ENCODE measurements around the gene STRAP. TPM values are rescaled to one million over a fixed set of nuclear protein-coding genes. Genes with fewer than 3 reads are reported as not detected.

Gene STRAP
- total and polyA plus RNA-seq, 9 of the 15 experiments (the other 6 are each of a cell fraction or from before 2014, with no cell fraction given): 58.5 to 134 (median 89.5) TPM

DNA sequence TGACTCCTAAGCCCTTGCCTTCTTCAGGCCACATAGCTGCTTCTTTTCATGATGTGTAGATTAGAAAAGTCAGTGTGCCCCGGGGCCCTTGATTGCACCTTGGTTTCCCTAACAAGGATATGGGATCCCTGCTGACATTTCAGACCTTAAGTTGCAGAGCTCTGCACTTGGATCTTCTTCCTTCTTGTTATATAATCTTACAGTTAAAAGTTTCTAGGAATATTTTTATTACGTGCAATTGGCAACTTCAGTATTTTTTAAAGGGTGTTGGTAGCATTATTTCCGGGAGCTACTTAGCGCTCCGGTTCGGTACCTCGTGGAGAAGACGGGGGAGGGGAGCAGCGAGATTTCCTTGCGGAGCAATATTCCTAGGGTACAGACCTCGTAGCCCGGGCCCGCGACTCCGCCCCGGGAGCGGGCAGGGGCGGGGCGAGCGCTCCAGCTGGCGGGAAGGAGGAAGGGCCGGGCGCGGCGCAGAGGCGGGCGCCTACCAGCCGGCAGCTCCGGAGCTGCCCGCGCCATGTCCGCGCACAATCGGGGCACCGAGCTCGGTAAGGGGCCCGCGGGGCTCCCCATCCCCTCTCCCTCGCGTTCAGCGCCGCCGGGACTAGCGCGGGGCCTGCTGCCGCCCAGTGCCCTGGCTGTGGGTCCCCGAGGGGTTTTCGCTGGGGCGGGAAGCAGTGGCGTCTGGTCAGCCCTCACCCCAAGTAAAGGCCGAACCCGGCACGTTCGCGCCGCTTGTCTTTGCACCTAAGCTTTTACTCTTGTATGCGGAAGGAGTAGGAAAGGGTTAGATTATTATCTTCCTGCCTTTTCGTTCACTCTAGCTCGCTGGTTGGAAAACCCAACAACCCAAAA, 28.9 kb downstream of the STRAP start, which contains the start of gene DERA (continued):
- TF ChIP-seq, protein P1, sequence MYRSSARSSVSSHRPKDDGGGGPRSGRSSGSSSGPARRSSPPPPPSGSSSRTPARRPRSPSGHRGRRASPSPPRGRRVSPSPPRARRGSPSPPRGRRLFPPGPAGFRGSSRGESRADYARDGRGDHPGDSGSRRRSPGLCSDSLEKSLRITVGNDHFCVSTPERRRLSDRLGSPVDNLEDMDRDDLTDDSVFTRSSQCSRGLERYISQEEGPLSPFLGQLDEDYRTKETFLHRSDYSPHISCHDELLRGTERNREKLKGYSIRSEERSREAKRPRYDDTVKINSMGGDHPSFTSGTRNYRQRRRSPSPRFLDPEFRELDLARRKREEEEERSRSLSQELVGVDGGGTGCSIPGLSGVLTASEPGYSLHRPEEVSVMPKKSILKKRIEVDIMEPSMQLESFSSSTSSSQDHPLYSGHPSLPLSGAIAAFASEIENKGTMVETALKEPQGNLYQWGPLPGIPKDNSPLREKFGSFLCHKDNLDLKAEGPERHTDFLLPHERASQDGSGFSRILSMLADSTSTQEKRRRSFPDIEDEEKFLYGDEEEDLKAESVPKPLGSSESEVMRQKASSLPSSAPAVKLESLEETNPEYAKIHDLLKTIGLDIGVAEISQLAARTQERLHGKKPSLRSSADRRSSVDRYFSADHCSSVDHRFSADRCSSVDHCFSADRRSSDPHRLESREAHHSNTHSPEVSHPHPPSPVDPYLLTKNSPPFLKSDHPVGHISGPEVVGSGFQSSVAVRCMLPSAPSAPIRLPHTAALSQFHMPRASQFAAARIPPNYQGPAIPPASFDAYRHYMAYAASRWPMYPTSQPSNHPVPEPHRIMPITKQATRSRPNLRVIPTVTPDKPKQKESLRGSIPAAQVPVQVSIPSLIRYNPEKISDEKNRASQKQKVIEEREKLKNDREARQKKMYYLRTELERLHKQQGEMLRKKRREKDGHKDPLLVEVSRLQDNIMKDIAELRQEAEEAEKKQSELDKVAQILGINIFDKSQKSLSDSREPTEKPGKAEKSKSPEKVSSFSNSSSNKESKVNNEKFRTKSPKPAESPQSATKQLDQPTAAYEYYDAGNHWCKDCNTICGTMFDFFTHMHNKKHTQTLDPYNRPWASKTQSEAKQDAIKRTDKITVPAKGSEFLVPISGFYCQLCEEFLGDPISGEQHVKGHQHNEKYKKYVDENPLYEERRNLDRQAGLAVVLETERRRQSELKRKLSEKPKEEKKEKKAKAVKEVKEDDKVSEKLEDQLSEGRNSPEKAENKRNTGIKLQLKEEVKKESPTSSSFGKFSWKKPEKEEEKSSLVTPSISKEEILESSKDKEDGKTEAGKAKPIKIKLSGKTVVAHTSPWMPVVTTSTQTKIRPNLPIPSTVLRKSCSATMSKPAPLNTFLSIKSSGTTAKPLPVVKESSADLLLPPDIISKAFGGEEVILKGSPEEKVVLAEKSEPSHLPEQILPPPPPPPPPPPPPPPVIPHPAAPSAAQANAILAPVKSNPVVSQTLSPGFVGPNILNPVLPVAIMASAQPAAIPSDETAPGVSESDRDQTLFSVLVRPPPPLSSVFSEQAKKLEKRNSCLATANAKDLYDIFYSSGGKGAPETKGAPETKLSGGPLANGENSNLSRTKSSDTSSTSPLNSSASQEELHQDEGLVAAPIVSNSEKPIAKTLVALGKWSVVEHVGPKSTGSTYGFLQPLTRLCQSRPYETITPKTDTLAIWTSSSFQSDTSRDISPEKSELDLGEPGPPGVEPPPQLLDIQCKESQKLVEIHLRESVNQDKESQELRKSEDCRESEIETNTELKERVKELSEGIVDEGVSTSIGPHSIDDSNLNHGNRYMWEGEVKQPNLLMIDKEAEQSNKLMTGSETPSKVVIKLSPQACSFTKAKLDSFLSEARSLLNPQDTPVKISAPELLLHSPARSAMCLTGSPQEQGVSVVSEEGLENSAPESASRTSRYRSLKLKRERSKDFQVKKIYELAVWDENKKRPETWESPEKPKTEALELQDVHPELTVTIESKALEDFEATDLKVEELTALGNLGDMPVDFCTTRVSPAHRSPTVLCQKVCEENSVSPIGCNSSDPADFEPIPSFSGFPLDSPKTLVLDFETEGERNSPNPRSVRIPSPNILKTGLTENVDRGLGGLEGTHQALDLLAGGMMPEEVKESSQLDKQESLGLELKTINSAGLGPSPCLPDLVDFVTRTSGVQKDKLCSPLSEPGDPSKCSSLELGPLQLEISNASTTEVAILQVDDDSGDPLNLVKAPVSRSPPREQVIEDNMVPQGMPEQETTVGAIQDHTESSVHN (IDR thresholded peaks at IDR 0.05; ENCODE audit: borderline replicate concordance in 1 of 2, low read depth in 1 of 2): no peak
- TF ChIP-seq, protein P2, sequence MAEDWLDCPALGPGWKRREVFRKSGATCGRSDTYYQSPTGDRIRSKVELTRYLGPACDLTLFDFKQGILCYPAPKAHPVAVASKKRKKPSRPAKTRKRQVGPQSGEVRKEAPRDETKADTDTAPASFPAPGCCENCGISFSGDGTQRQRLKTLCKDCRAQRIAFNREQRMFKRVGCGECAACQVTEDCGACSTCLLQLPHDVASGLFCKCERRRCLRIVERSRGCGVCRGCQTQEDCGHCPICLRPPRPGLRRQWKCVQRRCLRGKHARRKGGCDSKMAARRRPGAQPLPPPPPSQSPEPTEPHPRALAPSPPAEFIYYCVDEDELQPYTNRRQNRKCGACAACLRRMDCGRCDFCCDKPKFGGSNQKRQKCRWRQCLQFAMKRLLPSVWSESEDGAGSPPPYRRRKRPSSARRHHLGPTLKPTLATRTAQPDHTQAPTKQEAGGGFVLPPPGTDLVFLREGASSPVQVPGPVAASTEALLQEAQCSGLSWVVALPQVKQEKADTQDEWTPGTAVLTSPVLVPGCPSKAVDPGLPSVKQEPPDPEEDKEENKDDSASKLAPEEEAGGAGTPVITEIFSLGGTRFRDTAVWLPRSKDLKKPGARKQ (CRISPR knock-in tag; IDR thresholded peaks at IDR 0.05): no peak
- no peak for TF ChIP-seq LARP7 (IDR thresholded peaks at IDR 0.05)
- peak; percentile 53; the same call in 1 of the 2 replicates for TF ChIP-seq CTBP1 (IDR thresholded peaks at IDR 0.05; ENCODE audit: borderline replicate concordance)
- TF ChIP-seq ZNF436 (CRISPR knock-in tag; IDR thresholded peaks at IDR 0.05): no peak
- no peak for TF ChIP-seq POLR3G (IDR thresholded peaks at IDR 0.05; ENCODE audit: extremely low read depth, insufficient read length, insufficient replicate concordance)
- no peak for TF ChIP-seq ETV5 (CRISPR knock-in tag; IDR thresholded peaks at IDR 0.05; ENCODE audit: low read depth)
- TF ChIP-seq ZNF133 (CRISPR knock-in tag; IDR thresholded peaks at IDR 0.05): no peak
- TF ChIP-seq MECOM (CRISPR knock-in tag; IDR thresholded peaks at IDR 0.05): no peak
- TF ChIP-seq TAL1 (IDR thresholded peaks at IDR 0.05): no peak
- TF ChIP-seq, protein P3, sequence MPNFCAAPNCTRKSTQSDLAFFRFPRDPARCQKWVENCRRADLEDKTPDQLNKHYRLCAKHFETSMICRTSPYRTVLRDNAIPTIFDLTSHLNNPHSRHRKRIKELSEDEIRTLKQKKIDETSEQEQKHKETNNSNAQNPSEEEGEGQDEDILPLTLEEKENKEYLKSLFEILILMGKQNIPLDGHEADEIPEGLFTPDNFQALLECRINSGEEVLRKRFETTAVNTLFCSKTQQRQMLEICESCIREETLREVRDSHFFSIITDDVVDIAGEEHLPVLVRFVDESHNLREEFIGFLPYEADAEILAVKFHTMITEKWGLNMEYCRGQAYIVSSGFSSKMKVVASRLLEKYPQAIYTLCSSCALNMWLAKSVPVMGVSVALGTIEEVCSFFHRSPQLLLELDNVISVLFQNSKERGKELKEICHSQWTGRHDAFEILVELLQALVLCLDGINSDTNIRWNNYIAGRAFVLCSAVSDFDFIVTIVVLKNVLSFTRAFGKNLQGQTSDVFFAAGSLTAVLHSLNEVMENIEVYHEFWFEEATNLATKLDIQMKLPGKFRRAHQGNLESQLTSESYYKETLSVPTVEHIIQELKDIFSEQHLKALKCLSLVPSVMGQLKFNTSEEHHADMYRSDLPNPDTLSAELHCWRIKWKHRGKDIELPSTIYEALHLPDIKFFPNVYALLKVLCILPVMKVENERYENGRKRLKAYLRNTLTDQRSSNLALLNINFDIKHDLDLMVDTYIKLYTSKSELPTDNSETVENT (CRISPR knock-in tag; IDR thresholded peaks at IDR 0.05): no peak
- no peak for TF ChIP-seq NCOA2 (IDR thresholded peaks at IDR 0.05; ENCODE audit: partially characterized antibody in 2 of 2)
- TF ChIP-seq ZNF197 (CRISPR knock-in tag; IDR thresholded peaks at IDR 0.05; ENCODE audit: low read depth): no peak
- no peak for TF ChIP-seq CREB1 (IDR thresholded peaks at IDR 0.05)
- no peak for TF ChIP-seq CREB1 (CRISPR knock-in tag; IDR thresholded peaks at IDR 0.05)
- no peak for TF ChIP-seq ZNF354B (CRISPR knock-in tag; IDR thresholded peaks at IDR 0.05)
- TF ChIP-seq GABPB1 (CRISPR knock-in tag; IDR thresholded peaks at IDR 0.05): no peak
